Duodenal mucosa (tissue), 2 donors: ENCODE measurements around the gene PRUNE1.

ENCODE experiments used
- H3K27ac ChIP-seq: one replicate; pipeline ENCODE4 v1.7.0; 2013; ENCODE audit warnings: low read depth, low read length
- H3K27me3 ChIP-seq, 2 donors: one replicate each; pipeline ENCODE4 v1.7.0; 2013; ENCODE audit warnings: low read length in 2 of 2, control low read depth in 1 of 2; ENCODE audit not compliant: insufficient read depth in 2 of 2, control insufficient read depth in 1 of 2
- H3K36me3 ChIP-seq, 2 donors: one replicate each; pipeline ENCODE4 v1.7.0; 2013; ENCODE audit warnings: low read length in 2 of 2, control low read depth in 1 of 2; ENCODE audit not compliant: insufficient read depth in 2 of 2, control insufficient read depth in 1 of 2
- H3K4me1 ChIP-seq, 2 donors: one replicate each; pipeline ENCODE4 v1.7.0; 2013; ENCODE audit warnings: low read length in 2 of 2, control low read depth in 1 of 2; ENCODE audit not compliant: insufficient read depth in 2 of 2, control insufficient read depth in 1 of 2
- H3K4me3 ChIP-seq, 2 donors: one replicate each; pipeline ENCODE4 v1.7.0; 2013; ENCODE audit warnings: low read length in 2 of 2, low read depth in 1 of 2
- H3K9ac ChIP-seq, 2 donors: one replicate each; pipeline ENCODE4 v1.7.0; 2013; ENCODE audit warnings: low read length in 2 of 2, low read depth in 1 of 2
- H3K9me3 ChIP-seq, 2 donors: one replicate each; pipeline ENCODE4 v1.7.0; 2013; ENCODE audit warnings: low read length in 2 of 2, control low read depth in 1 of 2; ENCODE audit not compliant: control insufficient read depth in 1 of 2

PRUNE1 gene

GRCh38 chr1:150995896-150996295, 12.4 kb upstream of the PRUNE1 start:
- Histone ChIP-seq H3K4me3 (no peak overlapping the region), H3K27ac (no peak overlapping the region), H3K9me3 (no peaks in the 10 kb centered on the region), H3K36me3 (peaks cover 22 to 39% of the 10 kb centered on the region in 2 donors), H3K27me3 (no peaks in the 10 kb centered on the region), H3K9ac (no peak overlapping the region), H3K4me1 (peaks cover 0 to 5% of the 10 kb centered on the region in 2 donors)

DNA sequence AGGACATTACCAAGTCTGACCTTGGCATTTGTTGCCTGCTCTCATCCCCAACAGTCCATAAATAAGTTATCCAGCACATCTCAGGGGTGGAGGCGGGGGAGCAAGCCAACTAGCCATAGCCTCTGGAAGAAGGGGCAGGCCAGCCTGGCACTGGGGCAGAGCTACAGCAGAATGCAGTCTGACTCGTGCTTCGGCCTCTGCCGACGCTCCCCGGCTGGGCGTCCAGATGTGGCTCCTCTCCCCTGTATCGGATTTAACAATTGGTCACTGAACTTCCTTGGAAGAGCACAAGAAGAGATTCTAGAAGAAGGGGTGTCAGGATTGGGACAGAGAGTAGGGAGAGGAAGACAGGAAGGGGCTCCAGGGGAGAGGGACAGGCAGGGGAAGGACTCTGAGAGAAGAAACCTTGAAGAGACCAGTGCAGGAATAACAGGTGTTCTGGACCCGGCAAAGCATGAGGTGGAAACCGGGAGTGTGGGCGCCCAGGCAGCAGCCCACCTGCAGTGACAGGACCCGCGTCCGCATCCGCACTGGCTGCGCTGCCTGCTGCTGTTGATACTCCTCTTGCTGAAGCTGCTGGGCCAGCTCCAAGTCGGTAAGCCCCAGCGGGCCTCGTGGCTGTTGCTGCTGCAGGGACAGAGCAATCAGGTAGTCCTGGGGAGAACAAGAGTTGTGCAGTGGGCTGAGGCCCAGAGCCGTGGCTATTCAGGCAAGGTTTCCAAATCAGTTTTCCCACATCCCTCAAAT, 10.9 kb upstream of the PRUNE1 start:
- no peak overlapping the region for H3K9ac ChIP-seq
- H3K27ac ChIP-seq = no peak overlapping the region
- no peaks in the 10 kb centered on the region for H3K9me3 ChIP-seq
- H3K27me3 ChIP-seq = no peaks in the 10 kb centered on the region
- no peak overlapping the region for H3K4me3 ChIP-seq
- H3K4me1 ChIP-seq = peaks cover 0 to 9% of the 10 kb centered on the region in 2 donors
- H3K36me3 ChIP-seq = peaks cover 22 to 52% of the 10 kb centered on the region in 2 donors

GRCh38 chr1:150997949-150998348, 10.3 kb upstream of the PRUNE1 start:
- Histone ChIP-seq H3K9me3 (no peaks in the 10 kb centered on the region), H3K4me1 (peaks cover 2 to 14% of the 10 kb centered on the region in 2 donors), H3K9ac (no peak overlapping the region), H3K27me3 (no peaks in the 10 kb centered on the region), H3K36me3 (peaks cover 22 to 58% of the 10 kb centered on the region in 2 donors), H3K4me3 (no peak overlapping the region), H3K27ac (no peak overlapping the region)

- Histone ChIP-seq H3K9ac (no peak overlapping the region), H3K4me3 (no peak overlapping the region), H3K9me3 (no peaks in the 10 kb centered on the region), H3K4me1 (peaks cover 5 to 26% of the 10 kb centered on the region in 2 donors), H3K27ac (no peak overlapping the region), H3K36me3 (peaks cover 22 to 60% of the 10 kb centered on the region in 2 donors), H3K27me3 (no peaks in the 10 kb centered on the region)
Measured at GRCh38 chr1:150999051-150999674, 9.1 kb upstream of the PRUNE1 start.

- Histone ChIP-seq H3K9ac (no peak overlapping the region), H3K4me3 (no peak overlapping the region), H3K27ac (no peak overlapping the region), H3K9me3 (no peaks in the 10 kb centered on the region), H3K27me3 (no peaks in the 10 kb centered on the region), H3K4me1 (peaks cover 5 to 31% of the 10 kb centered on the region in 2 donors), H3K36me3 (peaks cover 22 to 60% of the 10 kb centered on the region in 2 donors)
Measured at GRCh38 chr1:150999926-151000325, 8.3 kb upstream of the PRUNE1 start.

- Histone ChIP-seq H3K9ac (no peak overlapping the region), H3K4me3 (no peak overlapping the region), H3K9me3 (no peaks in the 10 kb centered on the region), H3K4me1 (peaks cover 5 to 32% of the 10 kb centered on the region in 2 donors), H3K36me3 (peaks cover 22 to 58% of the 10 kb centered on the region in 2 donors), H3K27me3 (no peaks in the 10 kb centered on the region), H3K27ac (no peak overlapping the region)
Measured at GRCh38 chr1:151000408-151000807, 7.8 kb upstream of the PRUNE1 start.

GRCh38 chr1:151001602-151002001, 6.6 kb upstream of the PRUNE1 start:
- H3K9me3 ChIP-seq = no peaks in the 10 kb centered on the region
- no peaks in the 10 kb centered on the region for H3K27me3 ChIP-seq
- H3K4me1 ChIP-seq = peaks cover 5 to 32% of the 10 kb centered on the region in 2 donors
- H3K27ac ChIP-seq = no peak overlapping the region
- H3K4me3 ChIP-seq = no peak overlapping the region
- peaks cover 22 to 58% of the 10 kb centered on the region in 2 donors for H3K36me3 ChIP-seq
- no peak overlapping the region for H3K9ac ChIP-seq

GRCh38 chr1:151002051-151002450, 6.2 kb upstream of the PRUNE1 start:
- Histone ChIP-seq H3K27me3 (no peaks in the 10 kb centered on the region), H3K9me3 (no peaks in the 10 kb centered on the region), H3K4me1 (peaks cover 9 to 36% of the 10 kb centered on the region in 2 donors), H3K9ac (no peak overlapping the region), H3K36me3 (peaks cover 18 to 54% of the 10 kb centered on the region in 2 donors), H3K27ac (no peak overlapping the region), H3K4me3 (no peak overlapping the region)

- no peaks in the 10 kb centered on the region for H3K27me3 ChIP-seq
- H3K4me3 ChIP-seq = peak overlapping the region in 1 of 2 donors; percentile 13
- H3K4me1 ChIP-seq = peaks cover 14 to 41% of the 10 kb centered on the region in 2 donors
- peak overlapping the region in 1 of 2 donors; percentile 41 for H3K9ac ChIP-seq
- no peaks in the 10 kb centered on the region for H3K9me3 ChIP-seq
- H3K36me3 ChIP-seq = peaks cover 12 to 48% of the 10 kb centered on the region in 2 donors
- no peak overlapping the region for H3K27ac ChIP-seq
Measured at GRCh38 chr1:151002611-151003010, 5.6 kb upstream of the PRUNE1 start.

- H3K36me3 ChIP-seq = peaks cover 11 to 43% of the 10 kb centered on the region in 2 donors
- H3K9me3 ChIP-seq = no peaks in the 10 kb centered on the region
- peak overlapping the region in 1 of 2 donors; percentile 41 for H3K9ac ChIP-seq
- H3K4me1 ChIP-seq = peaks cover 18 to 46% of the 10 kb centered on the region in 2 donors
- H3K4me3 ChIP-seq = peak overlapping the region; percentile 13
- H3K27ac ChIP-seq = no peak overlapping the region
- no peaks in the 10 kb centered on the region for H3K27me3 ChIP-seq
Measured at GRCh38 chr1:151003180-151003579, 5.1 kb upstream of the PRUNE1 start.
